Neural cell (in vitro differentiated cells): ENCODE results near the gene GPR62. TPM values are rescaled to one million over a fixed set of nuclear protein-coding genes. Genes with fewer than 3 reads are reported as not detected.
"Not testable (repeated sequence)": the region's sequence is repeated elsewhere in the genome, so short reads cannot be mapped to it uniquely, and the experiment has no call there.

Source experiments
- H2AFZ ChIP-seq: fragments of 200-600, 300-800 bp; sonication (generic), shearing (Covaris generic); 2 replicates; pipeline ENCODE4 v1.6.0; 2014; ENCODE audit warnings: low read depth, mild to moderate bottlenecking, antibody characterized with exemption, low read length, moderate library complexity
- H3F3A ChIP-seq: fragments of 200-600 bp; shearing (Covaris generic); 2 replicates; pipeline ENCODE4 v1.6.1; 2016; ENCODE audit warnings: mild to moderate bottlenecking, moderate library complexity, mixed read lengths, antibody characterized with exemption, low read length; ENCODE audit not compliant: insufficient read depth, poor library complexity, severe bottlenecking
- H3K27ac ChIP-seq: fragments of 200-600, 300-800 bp; sonication (generic), shearing (Covaris generic); 2 replicates; pipeline ENCODE4 v1.5.1; 2014; ENCODE audit warnings: mild to moderate bottlenecking, low read length, moderate library complexity
- H3K27me3 ChIP-seq: fragments of 300-800, 200-600 bp; sonication (generic), shearing (Covaris generic); 2 replicates; pipeline ENCODE4 v1.6.0; 2014; ENCODE audit warnings: mild to moderate bottlenecking, low read depth, low read length, moderate library complexity; ENCODE audit not compliant: insufficient read depth
- H3K36me3 ChIP-seq: fragments of 300-800, 200-600 bp; sonication (generic), shearing (Covaris generic); 2 replicates; pipeline ENCODE4 v1.5.1; 2014; ENCODE audit warnings: mild to moderate bottlenecking, antibody characterized with exemption, low read length, moderate library complexity; ENCODE audit not compliant: insufficient read depth
- H3K4me2 ChIP-seq: fragments of 300-800, 200-600 bp; sonication (generic), shearing (Covaris generic); 2 replicates; pipeline ENCODE4 v1.6.0; 2014; ENCODE audit warnings: mild to moderate bottlenecking, low read length
- H3K4me3 ChIP-seq: fragments of 300-800, 200-600 bp; sonication (generic), shearing (Covaris generic); 2 replicates; pipeline ENCODE4 v1.5.1; 2014; ENCODE audit warnings: mild to moderate bottlenecking, low read length, moderate library complexity
- H3K79me2 ChIP-seq: fragments of 200-600 bp; shearing (Covaris generic); replicated peaks from 2 replicates; pipeline ENCODE4 v1.6.0; 2014; ENCODE audit warnings: mild to moderate bottlenecking, low read length, moderate library complexity; ENCODE audit not compliant: insufficient read depth
- H3K9ac ChIP-seq: fragments of 300-800, 200-600 bp; sonication (generic), shearing (Covaris generic); 2 replicates; pipeline ENCODE4 v1.6.1; 2016; ENCODE audit warnings: mild to moderate bottlenecking, low read length, mixed read lengths
- H3K9me2 ChIP-seq: fragments of 200-600 bp; shearing (Covaris generic); 2 replicates; pipeline ENCODE4 v1.6.1; 2016; ENCODE audit warnings: mild to moderate bottlenecking, low read length, mixed read lengths; ENCODE audit not compliant: insufficient read depth
- H3K9me3 ChIP-seq: fragments of 200-600, 300-800 bp; sonication (generic), shearing (Covaris generic); 2 replicates; pipeline ENCODE4 v1.6.1; 2016; ENCODE audit warnings: mild to moderate bottlenecking, mixed run types, low read length, moderate library complexity, mixed read lengths
- H4K20me1 ChIP-seq: fragments of 200-600 bp; shearing (Covaris generic); 2 replicates; pipeline ENCODE4 v1.6.1; 2016; ENCODE audit warnings: mild to moderate bottlenecking, mixed run types; ENCODE audit not compliant: insufficient read depth
- CTCF ChIP-seq: fragments of 450-650 bp; IDR thresholded peaks from 2 replicates; pipeline ENCODE4 v1.5.1; 2014; ENCODE audit warnings: antibody characterized with exemption, mild to moderate bottlenecking, moderate library complexity; ENCODE audit not compliant: poor library complexity, severe bottlenecking
- EP300 ChIP-seq: fragments of 450-650 bp; conservative IDR thresholded peaks from 2 replicates; pipeline ENCODE4 v1.6.1; 2014; ENCODE audit warnings: antibody characterized with exemption, mild to moderate bottlenecking, moderate library complexity; ENCODE audit not compliant: poor library complexity, severe bottlenecking
- EZH2 ChIP-seq: fragments of 200-600, 300-800 bp; shearing (Covaris generic), sonication (generic); IDR thresholded peaks from 2 replicates; pipeline ENCODE4 v1.6.1; 2014; ENCODE audit warnings: antibody characterized with exemption, low read length, borderline replicate concordance, mild to moderate bottlenecking; ENCODE audit not compliant: insufficient read depth, poor library complexity, severe bottlenecking
- MXI1 ChIP-seq: fragments of 450-650 bp; conservative IDR thresholded peaks from 2 replicates; pipeline ENCODE4 v1.6.1; 2014; ENCODE audit warnings: antibody characterized with exemption, mild to moderate bottlenecking; ENCODE audit not compliant: poor library complexity, severe bottlenecking
- POLR2AphosphoS5 ChIP-seq: IDR thresholded peaks from 2 replicates; pipeline ENCODE4 v1.6.1; 2012
- RAD21 ChIP-seq: fragments of 450-650 bp; conservative IDR thresholded peaks from 2 replicates; pipeline ENCODE4 v1.6.1; 2014; ENCODE audit warnings: antibody characterized with exemption, mild to moderate bottlenecking, moderate library complexity
- SMC3 ChIP-seq: fragments of 450-650 bp; conservative IDR thresholded peaks from 2 replicates; pipeline ENCODE4 v1.6.1; 2014; ENCODE audit warnings: antibody characterized with exemption, mild to moderate bottlenecking, moderate library complexity; ENCODE audit not compliant: poor library complexity
- TAF1 ChIP-seq: IDR thresholded peaks from 2 replicates; pipeline ENCODE4 v1.6.1; 2012; ENCODE audit warnings: low read depth
- polyA plus RNA-seq: library from polyadenylated mRNA; depleted of rRNA; stranded (reverse); fragments of >200 nt; gene quantifications from 2 replicates; pipeline ENCODE4 v1.2.3, GENCODE V29; 2014
- TF ChIP-seq, protein P1 (sequence below): IDR thresholded peaks from 2 replicates; pipeline ENCODE4 v1.6.1; 2012; ENCODE audit warnings: borderline replicate concordance

Gene GPR62
- polyA plus RNA-seq, 1 donor from 2014 or later, result not detected

DNA sequence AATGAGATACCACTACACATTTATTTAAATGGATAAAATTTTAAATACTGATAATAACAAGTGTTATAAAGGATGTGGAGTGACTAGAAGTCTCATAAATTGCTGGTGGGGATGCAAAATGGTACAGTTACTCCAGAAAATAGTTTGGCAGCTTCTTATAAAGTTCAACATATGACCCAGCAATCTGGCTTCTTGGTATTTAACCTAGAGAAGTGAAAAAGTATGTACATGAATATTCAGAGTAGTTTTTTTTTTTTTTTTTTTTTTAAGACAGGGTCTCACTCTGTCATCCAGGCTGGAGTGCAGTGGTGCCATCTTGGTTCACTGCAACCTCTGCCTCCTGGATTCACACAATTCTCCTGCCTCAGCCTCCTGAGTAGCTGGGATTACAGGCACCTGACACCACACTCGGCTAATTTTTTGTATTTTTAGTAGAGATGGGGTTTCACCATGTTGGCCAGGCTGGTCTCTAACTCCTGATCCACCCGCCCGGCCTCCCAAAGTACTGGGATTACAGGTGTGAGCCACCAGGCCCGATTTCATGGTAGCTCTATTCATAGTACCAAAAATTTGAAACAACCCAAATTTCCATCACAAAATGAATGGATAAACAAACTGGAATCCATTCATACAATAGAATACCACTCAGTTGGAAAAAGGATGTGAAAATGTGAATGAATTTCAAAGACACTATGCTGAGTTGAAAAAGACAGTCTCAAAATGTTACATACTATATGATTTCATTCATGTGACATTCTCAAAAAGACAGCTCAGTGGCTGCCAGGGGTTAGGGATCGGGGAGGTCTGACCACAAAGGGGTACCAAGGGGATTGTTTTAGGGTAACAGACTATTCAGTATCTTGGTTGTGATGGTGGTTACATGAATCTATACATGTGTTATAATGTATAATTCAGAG, 27.9 kb upstream of the GPR62 start:
- Histone ChIP-seq H3K27me3 (no peaks in the 10 kb centered on the region), H3K9ac (no peak overlapping the region), H3K27ac (no peak overlapping the region), H2AFZ (no peak overlapping the region), H3K79me2 (no peaks in the 10 kb centered on the region), H3K9me2 (no peaks in the 10 kb centered on the region), H3K36me3 (no peaks in the 10 kb centered on the region), H3K9me3 (no peaks in the 10 kb centered on the region), H4K20me1 (no peaks in the 10 kb centered on the region), H3F3A (no peaks in the 10 kb centered on the region), H3K4me2 (no peak overlapping the region), H3K4me3 (no peak overlapping the region)
- TF ChIP-seq TAF1, result no peak
- TF ChIP-seq RAD21, result no peak
- no peak for TF ChIP-seq SMC3
- TF ChIP-seq CTCF, result no peak
- TF ChIP-seq POLR2AphosphoS5, result no peak
- TF ChIP-seq EZH2, result no peak
- TF ChIP-seq MXI1, result no peak
- TF ChIP-seq, protein P1, sequence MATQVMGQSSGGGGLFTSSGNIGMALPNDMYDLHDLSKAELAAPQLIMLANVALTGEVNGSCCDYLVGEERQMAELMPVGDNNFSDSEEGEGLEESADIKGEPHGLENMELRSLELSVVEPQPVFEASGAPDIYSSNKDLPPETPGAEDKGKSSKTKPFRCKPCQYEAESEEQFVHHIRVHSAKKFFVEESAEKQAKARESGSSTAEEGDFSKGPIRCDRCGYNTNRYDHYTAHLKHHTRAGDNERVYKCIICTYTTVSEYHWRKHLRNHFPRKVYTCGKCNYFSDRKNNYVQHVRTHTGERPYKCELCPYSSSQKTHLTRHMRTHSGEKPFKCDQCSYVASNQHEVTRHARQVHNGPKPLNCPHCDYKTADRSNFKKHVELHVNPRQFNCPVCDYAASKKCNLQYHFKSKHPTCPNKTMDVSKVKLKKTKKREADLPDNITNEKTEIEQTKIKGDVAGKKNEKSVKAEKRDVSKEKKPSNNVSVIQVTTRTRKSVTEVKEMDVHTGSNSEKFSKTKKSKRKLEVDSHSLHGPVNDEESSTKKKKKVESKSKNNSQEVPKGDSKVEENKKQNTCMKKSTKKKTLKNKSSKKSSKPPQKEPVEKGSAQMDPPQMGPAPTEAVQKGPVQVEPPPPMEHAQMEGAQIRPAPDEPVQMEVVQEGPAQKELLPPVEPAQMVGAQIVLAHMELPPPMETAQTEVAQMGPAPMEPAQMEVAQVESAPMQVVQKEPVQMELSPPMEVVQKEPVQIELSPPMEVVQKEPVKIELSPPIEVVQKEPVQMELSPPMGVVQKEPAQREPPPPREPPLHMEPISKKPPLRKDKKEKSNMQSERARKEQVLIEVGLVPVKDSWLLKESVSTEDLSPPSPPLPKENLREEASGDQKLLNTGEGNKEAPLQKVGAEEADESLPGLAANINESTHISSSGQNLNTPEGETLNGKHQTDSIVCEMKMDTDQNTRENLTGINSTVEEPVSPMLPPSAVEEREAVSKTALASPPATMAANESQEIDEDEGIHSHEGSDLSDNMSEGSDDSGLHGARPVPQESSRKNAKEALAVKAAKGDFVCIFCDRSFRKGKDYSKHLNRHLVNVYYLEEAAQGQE, result no peak

DNA sequence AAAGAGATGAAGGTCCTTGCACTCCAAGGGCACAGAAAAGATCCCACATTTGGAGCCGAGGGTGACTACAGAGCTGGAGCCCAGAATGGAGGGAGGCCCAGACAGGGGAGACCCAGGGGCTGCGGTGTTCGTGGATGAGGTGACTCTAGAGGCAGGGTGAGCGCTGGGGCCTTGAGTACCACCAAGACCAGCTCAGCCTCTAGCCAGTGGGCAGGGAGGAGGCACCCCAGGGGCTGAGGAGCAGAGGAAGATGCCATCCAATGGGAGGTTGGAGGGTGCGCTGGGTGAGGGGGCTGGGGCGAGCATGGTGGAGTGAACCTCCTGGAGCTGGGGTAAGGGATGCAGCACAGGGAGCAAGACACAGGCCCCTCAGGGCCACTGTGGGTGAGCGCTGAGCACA, 26.7 kb upstream of the GPR62 start:
- Histone ChIP-seq H3K27me3 (no peaks in the 10 kb centered on the region), H3F3A (no peaks in the 10 kb centered on the region), H3K4me3 (no peak overlapping the region), H4K20me1 (no peaks in the 10 kb centered on the region), H3K27ac (no peak overlapping the region), H2AFZ (no peak overlapping the region), H3K9ac (no peak overlapping the region), H3K9me3 (no peaks in the 10 kb centered on the region), H3K79me2 (no peaks in the 10 kb centered on the region), H3K36me3 (no peaks in the 10 kb centered on the region), H3K4me2 (no peak overlapping the region), H3K9me2 (no peaks in the 10 kb centered on the region)
- TF ChIP-seq EZH2 (no peak), POLR2AphosphoS5 (no peak), CTCF (no peak), EP300 (no peak), MXI1 (no peak), TAF1 (no peak), RAD21 (no peak), SMC3 (no peak)
- TF ChIP-seq, protein P1, result no peak

DNA sequence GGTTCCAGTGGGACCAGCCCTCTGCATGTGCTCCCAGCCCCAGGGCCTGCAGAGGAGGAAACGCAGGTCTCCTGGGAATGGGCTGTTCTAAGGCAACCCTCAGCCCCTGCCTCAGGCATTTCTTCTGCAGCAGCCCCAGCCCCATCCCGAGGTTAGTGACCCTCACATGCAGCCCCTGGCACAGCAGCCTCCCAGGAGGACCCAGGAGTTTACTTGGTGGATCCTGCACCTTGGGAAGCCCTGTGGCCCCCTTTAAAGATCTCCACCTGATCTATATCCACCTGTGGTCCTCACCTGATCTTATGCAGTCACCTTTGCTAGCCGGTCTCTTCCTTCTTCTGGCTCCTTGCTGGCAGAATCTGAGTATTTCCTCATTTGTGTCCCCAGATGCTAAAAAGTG, 26.2 kb upstream of the GPR62 start:
- H3K9me3 ChIP-seq, H3K27ac ChIP-seq, H2AFZ ChIP-seq, H3K79me2 ChIP-seq, H3F3A ChIP-seq, H3K9ac ChIP-seq, H4K20me1 ChIP-seq, H3K4me2 ChIP-seq, H3K4me3 ChIP-seq, H3K36me3 ChIP-seq, H3K27me3 ChIP-seq, H3K9me2 ChIP-seq: not testable (repeated sequence)
